AG08396 (cell line): ENCODE measurements around the gene FBXO22.
A peak's percentile ranks its signal among the peaks of the same experiment; 100 is the strongest.
"Not testable (repeated sequence)": the region's sequence is repeated elsewhere in the genome, so short reads cannot be mapped to it uniquely, and the experiment has no call there.

Experiments
- DNase-seq: peaks from one replicate; pipeline ENCODE4 v3.0.0; 2012; ENCODE audit warnings: low spot score, mixed read lengths

FBXO22 gene

DNA sequence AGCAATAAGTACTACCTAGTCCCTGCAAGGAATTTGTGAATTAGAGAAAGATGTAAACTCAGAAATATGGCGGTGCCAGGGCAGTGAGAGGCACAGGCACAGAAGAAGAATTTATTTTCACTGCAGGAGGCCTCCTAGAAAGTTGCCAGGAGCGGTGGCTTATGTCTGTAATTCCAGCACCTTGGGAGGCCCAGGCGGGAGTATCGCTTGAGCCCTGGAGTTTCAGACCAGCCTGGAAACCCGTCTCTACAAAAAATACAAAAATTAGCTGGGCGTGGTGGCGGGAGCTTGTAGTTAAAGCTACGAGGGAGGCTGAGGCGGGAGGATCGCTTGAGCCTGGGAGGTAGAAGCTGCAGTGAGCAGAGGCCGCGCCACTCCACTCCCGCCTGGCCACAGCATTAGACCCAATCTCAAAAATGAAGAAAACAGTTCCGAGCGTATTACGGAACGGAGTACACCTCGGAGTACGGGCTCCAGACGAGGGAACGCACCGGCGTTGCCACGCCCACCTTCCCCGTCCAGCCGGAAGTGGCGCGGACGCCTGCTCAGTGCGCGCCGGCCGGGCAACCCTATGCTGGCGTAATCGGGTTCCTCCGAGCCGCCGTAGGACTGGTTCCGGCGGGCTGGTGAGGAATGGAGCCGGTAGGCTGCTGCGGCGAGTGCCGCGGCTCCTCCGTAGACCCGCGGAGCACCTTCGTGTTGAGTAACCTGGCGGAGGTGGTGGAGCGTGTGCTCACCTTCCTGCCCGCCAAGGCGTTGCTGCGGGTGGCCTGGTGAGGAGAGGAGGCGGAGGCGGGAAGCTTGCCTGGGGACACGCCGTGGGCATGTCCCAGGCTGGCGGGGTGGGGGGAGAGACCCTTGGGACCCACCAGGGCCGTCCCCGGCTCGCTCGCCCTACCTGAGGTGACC lies at the start of gene FBXO22:
FBXO22 (plus strand) TSS at position 548 of the 909 bp plus-strand sequence; CDS start at position 634, 86 bp downstream.
- peak; percentile 91 for DNase-seq

DNA sequence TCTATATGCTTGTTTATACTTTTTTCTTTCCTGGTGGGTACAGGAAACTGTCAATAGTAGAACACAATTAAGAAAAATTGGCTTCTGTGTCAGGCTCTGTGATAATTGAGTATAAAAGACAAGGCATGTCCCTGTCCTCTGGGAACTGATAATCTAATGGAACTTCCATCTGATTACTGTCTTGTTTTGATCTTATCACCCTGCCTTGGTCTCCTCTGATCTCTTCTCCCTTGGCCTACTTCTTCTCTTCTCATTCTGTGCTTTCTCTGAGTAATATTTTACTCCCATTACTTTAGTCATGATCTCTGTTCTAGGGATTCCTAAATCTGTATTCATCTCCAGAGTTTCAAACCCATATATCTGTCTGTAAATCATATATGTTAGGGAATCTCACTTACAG lies 45.8 kb upstream of the FBXO22 start:
- no peak for DNase-seq

DNA sequence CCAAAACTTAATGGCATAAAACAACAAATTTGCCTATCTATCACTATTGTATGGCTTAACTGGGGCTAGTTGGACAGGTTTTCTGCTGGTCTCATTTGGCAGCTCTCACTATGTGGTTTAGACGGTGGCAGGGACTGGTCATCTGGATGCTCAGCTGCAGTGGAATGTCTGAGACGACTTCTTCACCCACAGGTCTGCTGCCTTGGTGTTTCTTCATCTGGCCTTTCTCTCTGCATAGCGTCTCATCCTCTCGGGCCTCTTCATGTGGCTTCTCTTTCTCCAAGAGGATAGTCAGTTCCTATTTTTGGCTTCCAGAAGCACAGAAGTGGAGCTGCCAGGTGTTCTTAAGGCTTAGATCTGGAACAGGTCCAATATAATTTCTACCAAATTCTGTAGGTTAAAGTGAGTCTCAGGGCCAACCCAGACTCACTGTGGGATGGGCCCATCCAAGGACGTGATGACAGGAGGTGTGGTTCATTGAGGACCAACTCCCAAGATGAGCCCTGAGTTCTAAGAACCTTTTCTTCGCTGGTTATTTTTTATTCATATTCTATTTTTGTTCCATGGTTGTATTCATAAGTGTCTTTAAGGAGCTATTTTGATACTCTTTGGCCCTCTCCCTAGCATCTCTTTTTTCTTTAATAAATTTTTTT lies 41.8 kb upstream of the FBXO22 start:
- no peak for DNase-seq

DNA sequence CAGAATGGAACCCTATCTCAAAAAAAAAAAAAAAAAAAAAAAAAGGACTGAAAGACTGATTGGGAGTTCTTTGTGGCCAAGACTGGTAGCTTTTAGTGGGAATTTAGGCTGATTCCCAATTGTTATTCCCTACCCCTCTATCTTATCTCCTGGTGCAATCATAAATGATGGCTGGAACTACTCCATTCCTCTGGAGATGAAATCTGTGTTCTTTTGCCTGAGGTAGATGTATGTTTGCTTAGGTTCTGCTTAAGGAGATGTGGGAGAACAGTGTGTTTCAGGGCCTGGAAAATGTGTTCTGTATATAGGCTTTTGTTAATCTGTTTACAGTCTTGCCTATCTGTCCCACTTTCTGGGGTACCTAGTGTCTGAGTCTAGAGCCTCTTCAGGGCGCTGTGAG lies 40.9 kb upstream of the FBXO22 start:
- no peak for DNase-seq

DNA sequence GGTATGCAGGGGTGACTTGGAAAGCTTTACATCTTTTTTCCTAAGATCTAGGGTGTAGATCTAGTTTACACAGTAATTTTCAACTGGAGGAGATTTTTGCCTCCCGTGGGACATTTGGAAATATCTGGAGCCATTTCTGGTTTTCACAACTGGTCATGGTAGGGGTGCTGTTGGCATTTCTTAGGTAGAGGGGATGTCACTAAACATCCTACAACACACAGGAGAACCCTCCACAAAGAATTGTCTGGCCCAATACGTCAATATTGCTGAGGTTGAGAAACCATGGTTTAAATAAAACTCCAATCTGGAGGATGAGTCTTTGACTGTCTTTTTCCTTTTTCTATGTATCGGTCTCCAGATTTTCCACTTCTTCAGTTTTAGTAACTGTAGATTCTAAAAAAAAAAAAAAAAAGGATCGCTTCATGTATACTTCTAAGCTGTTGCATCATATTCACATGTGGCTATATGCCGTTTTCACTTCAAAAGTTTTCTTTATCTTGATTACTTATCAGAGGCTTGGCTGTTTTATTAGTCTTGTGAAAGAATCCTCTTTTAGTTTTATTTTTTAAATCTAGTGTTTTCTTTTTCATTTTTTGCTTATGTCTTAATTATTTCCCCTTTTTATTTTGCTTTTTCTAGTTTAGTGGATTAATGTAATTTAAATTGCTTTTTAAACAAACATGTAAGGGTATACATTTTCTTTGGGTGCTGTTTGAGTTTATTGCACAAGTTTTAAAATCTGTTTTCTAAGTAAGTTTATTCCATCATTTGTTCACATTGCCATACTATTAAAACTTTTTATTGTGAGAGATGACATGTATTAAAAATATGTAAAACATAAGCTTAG lies 39.2 kb upstream of the FBXO22 start:
- DNase-seq = no peak

DNA sequence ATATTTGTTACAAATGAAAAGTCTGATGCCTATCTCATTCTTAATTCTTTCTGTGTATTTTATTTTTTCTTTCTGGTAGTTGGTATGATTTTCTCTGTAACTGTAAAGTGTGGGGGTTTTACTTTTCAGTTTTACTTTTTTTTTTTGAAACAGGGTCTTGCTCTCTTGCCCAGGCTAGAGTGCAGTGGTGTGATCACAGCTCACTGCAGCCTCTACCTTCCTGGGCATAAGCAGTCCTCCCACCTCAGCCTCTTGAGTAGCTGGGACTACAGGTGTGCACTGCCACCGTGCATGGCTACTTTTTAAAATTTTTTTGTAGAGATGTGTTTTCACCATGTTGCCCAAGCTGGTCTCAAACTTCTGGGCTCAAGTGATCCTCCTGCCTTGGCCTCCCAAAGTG lies 37.6 kb upstream of the FBXO22 start:
- DNase-seq = not testable (repeated sequence)

DNA sequence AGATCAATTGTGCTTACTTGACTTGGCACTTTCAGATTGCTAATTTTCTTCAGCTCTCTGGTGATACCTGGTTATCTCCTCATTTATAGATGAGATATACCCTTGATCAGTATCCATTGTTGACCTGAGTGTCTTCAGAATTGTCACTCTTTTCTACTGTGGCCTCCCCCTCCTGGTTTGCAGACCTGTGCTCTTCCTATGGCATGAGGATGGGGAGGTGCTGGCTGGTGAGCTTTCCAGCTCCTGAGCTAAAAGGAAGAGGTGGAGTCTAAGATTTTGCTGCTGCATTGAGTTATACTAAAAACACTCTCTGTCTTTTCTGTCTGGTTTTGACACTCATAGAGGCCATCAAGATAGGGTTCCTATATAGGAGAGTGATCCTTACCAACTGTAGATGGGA lies 36.8 kb upstream of the FBXO22 start:
- no peak for DNase-seq

DNA sequence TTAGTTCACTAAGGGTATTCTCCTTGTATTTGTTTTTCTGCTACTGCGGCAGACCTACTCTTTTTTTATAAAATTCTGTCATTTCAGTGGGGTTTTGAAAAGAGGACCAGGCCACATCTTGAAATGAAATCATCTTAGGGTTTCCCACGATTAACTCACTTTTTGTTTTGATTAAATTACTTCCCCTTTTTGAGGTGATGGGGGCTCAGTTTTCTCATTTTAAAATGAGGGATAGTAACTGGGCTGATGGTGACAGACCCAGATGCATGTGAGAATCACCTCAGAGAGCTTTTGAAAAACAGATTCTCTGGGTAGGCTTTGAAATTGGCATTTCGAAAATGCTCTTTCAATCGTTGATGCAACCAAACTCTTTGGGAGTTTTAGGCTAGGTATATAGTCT lies 36.2 kb upstream of the FBXO22 start:
- no peak for DNase-seq

DNA sequence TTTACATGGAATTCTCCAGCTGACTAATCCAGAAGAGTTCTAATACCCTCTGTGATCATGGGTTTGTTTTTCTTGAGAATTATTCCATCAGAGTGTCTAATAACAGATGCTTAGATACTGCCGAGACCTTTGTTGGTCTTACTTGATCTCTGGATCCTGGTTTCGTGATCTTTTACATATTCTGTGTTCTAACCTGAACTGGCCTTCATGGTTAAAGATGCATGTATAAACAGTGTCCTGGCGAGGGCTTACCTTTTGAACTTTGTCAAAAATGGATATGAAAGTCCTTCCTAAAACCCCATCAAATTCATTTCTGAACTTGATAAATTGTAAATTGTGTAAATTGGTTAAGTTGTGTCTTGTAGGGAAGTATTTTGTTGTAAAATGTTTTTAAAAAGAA lies 35.7 kb upstream of the FBXO22 start:
- DNase-seq = no peak

DNA sequence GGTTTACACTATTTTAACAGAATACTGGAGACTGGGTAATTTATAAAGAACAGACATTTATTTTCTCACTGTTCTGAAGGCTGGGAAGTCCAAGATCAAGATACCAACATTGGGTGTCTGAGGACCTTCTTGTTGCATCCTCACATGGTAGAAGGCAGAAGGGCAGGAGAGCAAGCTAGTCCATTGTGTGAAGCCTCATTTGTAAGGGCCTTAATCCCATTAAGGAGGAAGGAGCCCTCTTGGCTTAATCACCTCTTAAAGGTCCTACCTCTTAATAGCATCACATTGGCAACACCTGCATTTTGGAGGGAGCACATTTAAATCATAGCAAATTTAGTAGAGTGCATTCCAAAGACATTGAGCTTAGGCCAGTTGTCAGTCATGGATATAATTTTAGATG lies 34.2 kb upstream of the FBXO22 start:
- DNase-seq = no peak

DNA sequence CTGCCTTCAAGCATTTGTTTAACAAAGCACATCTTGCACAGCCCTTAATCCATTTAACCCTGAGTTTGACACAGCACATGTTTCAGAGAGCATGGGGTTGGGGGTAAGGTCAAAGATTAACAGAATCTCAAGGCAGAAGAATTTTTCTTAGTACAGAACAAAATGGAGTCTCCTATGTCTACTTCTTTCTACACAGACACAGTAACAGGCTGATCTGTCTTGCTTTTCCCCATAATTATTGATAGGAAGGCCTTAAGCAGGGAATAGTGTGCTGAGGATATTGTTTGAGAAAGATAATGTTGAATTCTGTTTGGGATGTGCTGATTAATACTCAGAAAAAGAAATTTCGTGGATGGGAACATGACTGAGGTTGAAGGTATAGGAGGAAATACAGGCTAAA lies 32.1 kb upstream of the FBXO22 start:
- not testable (repeated sequence) for DNase-seq

DNA sequence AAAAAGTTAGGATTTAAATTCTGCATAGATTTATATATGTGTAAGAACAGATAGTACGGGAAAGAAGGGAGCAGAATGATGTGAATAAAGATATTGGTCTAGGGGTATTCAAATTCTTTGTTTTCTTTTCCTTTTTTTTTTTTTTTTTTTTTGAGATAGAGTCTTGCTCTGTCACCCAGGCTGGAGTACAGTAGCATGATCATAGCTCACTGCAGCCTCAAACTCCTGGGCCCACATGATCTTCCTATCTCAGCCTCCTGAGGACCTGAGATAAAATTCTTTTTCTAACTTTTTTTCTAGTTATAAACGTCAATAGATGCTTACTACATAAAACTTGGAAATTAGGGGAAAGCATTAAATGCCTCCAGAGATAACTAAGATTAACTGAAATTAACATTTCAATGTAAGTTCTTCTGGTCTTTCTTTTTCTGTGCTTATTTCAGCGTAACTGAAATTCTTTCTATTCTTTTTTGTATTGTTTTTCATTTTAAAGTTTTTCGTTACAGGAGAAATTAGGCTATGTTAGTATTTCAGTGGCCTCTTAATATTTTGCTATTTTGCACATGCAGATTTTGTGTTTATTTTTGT lies 31.2 kb upstream of the FBXO22 start:
- no peak for DNase-seq

DNA sequence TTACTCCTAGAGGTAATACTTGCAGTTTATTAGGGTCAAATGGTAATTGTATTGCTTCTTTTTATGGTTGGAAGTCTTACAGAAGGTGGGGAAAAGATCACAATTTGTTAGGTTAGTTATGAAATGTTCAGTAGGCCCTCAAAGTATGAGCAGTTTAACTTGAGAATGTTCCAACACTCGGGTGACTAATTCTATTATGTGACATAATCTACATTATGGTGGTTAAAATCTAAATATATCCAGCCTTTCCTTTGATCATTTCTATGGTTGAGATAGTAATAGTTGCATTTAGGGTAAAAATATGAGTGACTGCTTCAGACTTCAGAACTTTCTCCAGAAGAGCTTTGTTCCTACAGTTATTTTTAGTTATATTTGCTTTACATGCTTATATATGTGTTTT lies 19.6 kb upstream of the FBXO22 start:
- DNase-seq = no peak

DNA sequence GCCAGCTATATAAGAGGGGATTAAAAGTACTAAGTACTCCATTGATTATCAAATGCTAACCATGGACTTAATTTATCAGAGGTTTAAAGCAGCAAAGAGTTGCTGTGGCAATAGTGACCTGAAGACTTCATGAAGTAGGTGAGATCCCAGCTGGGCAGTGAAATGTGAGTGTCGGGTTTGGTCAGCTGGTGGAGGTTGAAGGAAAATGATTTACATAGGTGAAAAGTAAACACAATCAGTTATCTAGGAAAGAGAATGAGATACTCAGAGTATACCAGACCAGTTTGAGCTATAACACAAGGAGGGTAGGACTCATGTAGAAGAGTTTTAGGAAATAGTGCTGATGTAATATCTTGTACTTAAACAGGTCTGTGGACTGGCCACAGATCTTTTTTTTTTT lies 16.5 kb upstream of the FBXO22 start:
- DNase-seq = no peak

DNA sequence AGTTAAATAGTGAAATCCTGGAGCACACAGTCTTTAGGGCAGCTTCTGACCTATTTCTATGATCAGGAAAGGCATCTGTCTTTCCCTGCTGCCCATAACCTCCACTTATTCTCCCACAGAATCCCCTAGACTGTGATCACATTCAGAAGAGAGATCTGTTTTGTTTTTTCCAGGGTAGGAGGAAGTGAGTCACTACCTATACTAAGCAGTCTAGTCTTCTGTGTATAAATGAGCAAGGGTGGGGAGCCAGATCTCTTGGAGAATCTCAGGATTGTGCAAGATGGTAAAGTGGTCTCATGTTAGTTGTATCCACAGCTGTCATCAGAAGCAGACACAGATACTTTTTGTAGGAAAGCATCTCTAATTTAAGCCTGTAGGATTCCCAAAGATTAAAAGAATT lies 11.8 kb upstream of the FBXO22 start:
- DNase-seq = peak; percentile 36

DNA sequence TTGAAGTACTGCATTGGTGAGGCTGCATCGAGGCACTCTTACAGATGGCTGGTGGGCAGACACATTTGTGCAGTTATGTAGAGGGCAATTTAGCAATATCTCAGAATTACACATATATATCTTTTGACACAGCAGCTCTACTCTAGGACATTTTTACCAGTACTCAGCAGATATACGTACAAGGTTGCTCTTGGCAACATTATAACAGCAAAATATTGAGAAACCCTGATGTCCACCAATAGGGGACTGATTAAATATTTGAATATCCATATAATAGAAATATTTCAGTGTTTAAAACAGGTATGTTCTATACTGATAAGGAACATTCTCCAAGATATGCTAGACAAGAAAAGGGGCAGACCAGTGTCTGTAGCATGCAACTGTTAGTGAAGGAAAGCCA lies 7.9 kb upstream of the FBXO22 start:
- DNase-seq = no peak

DNA sequence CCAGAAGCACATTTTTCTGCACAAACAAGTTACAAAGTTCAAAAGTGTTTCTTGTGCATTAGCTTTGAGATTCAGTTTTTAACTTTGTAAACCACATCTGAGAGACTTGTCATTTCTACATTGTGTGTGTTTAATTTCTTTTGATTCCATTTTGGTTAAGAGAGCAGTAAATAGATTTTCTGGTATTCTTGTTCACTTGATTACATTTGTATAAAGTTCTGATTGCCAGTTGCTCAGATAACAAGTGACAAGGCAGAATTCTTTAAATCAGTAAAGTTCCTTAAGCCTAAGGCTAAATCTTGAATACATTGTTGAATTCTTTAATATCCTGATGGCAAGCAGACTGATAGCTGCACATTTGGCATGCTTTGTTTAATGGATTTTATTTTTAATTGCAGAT lies 3.1 kb upstream of the FBXO22 start:
- DNase-seq = no peak

DNA sequence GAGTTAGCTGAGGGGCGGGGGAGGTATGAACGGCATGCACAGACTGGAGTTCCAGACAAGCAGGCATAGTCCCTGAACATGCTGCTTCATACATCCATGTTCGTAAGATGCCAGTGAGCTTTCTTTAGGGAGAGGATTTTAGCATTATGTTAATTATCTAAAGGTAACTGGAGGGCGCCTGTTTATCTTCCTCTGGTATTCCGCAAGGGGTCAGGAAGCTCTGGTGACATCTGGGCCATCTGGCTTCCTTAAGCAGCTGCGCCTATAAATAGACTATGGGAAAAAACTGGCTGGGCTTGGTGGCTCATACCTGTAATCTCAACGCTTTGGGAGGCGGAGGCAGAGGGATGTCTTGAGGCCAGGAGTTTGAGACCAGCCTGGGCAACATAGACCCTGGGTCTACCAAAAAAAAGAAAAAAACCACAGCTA lies 1.5 kb upstream of the FBXO22 start:
- no peak for DNase-seq

DNA sequence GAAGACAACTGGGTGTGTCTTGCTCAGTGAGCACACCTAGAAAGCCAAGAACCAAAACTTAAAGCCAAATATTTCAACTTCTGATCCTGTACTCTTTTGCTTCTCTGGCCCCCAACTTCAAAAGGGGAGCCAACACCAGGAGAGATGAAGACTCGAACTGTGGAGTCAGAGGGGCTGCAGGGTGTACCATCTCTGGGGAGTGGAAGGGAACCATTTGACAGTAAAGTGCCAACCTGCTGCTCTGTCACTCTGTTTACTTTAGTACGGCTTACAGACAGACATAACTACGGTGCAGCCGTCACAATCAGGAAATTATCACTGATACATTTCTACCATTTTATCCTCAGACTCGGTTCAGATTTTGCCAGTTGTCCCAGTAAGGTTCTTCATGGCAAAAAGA lies 1.6 kb downstream of the FBXO22 start:
- DNase-seq = no peak

DNA sequence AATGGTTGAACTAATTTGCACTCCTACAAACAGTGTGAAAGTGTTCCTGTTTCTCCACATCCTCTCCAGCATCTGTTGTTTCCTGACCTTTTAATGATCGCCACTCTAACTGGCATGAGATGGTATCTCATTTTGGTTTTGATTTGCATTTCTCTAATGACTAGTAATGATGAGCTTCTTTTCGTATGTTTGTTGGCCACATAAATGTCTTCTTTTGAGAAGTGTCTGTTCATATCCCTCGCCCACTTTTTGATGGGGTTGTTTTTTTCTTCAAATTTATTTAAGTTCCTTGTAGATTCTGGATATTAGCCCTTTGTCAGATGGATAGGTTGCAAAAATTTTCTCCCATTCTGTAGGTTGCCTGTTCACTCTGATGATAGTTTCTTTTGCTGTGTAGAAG lies 6.7 kb downstream of the FBXO22 start:
- DNase-seq = not testable (repeated sequence)

DNA sequence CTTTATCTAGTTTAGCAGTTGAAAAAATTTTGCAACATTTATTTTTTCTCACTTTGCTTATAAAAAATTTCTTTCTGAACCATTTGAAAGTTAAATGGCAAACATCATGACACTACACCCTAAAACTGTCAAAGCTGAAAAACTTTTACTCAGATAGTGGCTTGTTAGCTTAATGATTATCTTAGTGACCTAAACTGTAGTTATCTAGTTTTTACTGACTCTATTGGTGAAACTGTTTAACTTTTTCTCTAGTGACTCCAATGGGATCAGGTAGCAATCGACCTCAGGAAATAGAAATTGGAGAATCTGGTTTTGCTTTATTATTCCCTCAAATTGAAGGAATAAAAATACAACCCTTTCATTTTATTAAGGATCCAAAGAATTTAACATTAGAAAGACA lies 13.3 kb downstream of the FBXO22 start:
- no peak for DNase-seq

DNA sequence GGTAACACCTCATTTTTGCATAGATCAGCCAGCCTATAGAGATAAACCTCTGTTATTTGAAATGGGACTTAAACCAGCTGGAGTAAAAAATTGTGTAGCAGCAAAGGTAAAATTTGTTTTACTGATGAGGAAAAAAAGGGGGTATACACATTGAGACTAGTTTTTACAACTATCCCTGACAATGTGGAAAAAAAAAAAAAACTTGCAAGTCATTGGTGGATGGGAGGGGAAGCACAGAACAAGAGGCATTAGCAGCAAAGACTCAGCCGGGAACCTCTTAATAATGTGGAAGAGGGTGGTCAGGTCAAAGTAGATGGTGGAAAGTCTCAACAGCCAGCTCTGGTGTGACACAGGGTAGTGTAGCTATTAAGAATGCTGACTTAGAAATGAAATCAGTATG lies 14.5 kb downstream of the FBXO22 start:
- DNase-seq = no peak
